ENCODE data around the gene CTXND1.

- no peak for TF ChIP-seq CTCF (conservative IDR thresholded peaks at IDR 0.05; ENCODE audit: low read depth in 2 of 2)
- no peak for TF ChIP-seq EZH2phosphoT487 (IDR thresholded peaks at IDR 0.05; ENCODE audit: unreplicated experiment)
- TF ChIP-seq POLR2AphosphoS5 (IDR thresholded peaks at IDR 0.05; ENCODE audit: low read depth): no peak
- no peak for TF ChIP-seq EZH2 (IDR thresholded peaks at IDR 0.05; ENCODE audit: low read depth, unreplicated experiment)
- no peak for TF ChIP-seq JUNB (IDR thresholded peaks at IDR 0.05; ENCODE audit: unreplicated experiment)
- TF ChIP-seq REST (IDR thresholded peaks at IDR 0.05; ENCODE audit: unreplicated experiment): no peak
- TF ChIP-seq STAT1 (IDR thresholded peaks at IDR 0.05; ENCODE audit: unreplicated experiment): no peak
- TF ChIP-seq CREB1 (CRISPR knock-in tag; IDR thresholded peaks at IDR 0.05; ENCODE audit: low read depth): no peak
- TF ChIP-seq ZNF114 (CRISPR knock-in tag; IDR thresholded peaks at IDR 0.05): no peak
- no peak for TF ChIP-seq NANOG (IDR thresholded peaks at IDR 0.05; ENCODE audit: borderline replicate concordance)
- no peak for TF ChIP-seq ZNF331 (CRISPR knock-in tag; IDR thresholded peaks at IDR 0.05; ENCODE audit: low read depth)
Measured at GRCh38 chr15:80265021-80265420, 13.0 kb upstream of the CTXND1 start.

All from GM23338 (cell line).